Endothelial cell of umbilical vein (primary cell): ENCODE data around the gene PTPN2. TPM values are rescaled to one million over a fixed set of nuclear protein-coding genes. Genes with fewer than 3 reads are reported as not detected.

Source experiments
- BruUV-seq: library from RNA; stranded (reverse); fragments of 400-500 nt; replicated peaks from 2 replicates; lab custom pipeline; 2021; lab: Mats Ljungman, UMichigan
- CTCF ChIA-PET: fragments of 300-600, 350-600 bp; sonication (Branson Sonifier 250); formaldehyde crosslinking; loops from one replicate; lab custom pipeline; 2021; ENCODE audit warnings: antibody characterized with exemption, inconsistent platforms; lab: Charles Lee
- POLR2A ChIA-PET: fragments of 300-600, 350-600 bp; sonication (Branson Sonifier 250); formaldehyde crosslinking; loops from one replicate; lab custom pipeline; 2021; ENCODE audit warnings: antibody characterized with exemption, inconsistent platforms; lab: Charles Lee
- DNase-seq: peaks from one replicate; pipeline ENCODE4 v3.0.0-alpha.2; 2011; ENCODE audit warnings: low read depth, low spot score
- FAIRE-seq: peaks from 2 replicates; lab custom pipeline; 2011; peaks lifted over from hg19 to GRCh38; lab: Jason Lieb, UNC
- H2AFZ ChIP-seq: 2 replicates; pipeline ENCODE4 v1.6.0; 2012; ENCODE audit warnings: low read depth, low read length, control low read depth, inconsistent platforms
- H3K27ac ChIP-seq: 2 replicates; pipeline ENCODE4 v1.5.1; 2011; ENCODE audit warnings: low read depth, mild to moderate bottlenecking, control low read depth, low read length, moderate library complexity; ENCODE audit not compliant: insufficient read depth
- H3K27me3 ChIP-seq, 2 experiments: 2 replicates each; pipeline versions ENCODE4 v1.6.0 to v1.6.1; 2011; ENCODE audit warnings: low read length in 2 of 2, mixed read lengths in 1 of 2; ENCODE audit not compliant: control insufficient read depth in 2 of 2, insufficient read depth in 2 of 2
- H3K36me3 ChIP-seq, 2 experiments: 2 replicates in 1 of 2; 3 replicates in 1 of 2; pipeline ENCODE4 v1.5.1; 2011; ENCODE audit warnings: low read length in 2 of 2, mild to moderate bottlenecking in 1 of 2, moderate library complexity in 1 of 2; ENCODE audit not compliant: control insufficient read depth in 2 of 2, insufficient read depth in 2 of 2; ENCODE audit errors: extremely low read depth in 1 of 2
- H3K4me1 ChIP-seq: 3 replicates; pipeline ENCODE4 v1.5.1; 2011; ENCODE audit warnings: mild to moderate bottlenecking, low read length; ENCODE audit not compliant: control insufficient read depth, insufficient read depth; ENCODE audit errors: extremely low read depth
- H3K4me2 ChIP-seq: 2 replicates; pipeline ENCODE4 v1.6.1; 2011; ENCODE audit warnings: low read length, control low read depth, mixed read lengths; ENCODE audit not compliant: insufficient read depth
- H3K4me3 ChIP-seq, 3 experiments: fragments of 200-600 bp in 1 of 3; sonication (generic), shearing (Covaris generic) in 1 of 3; replicated peaks in 1 of 3; 2 replicates each; pipeline ENCODE4 v1.5.1; 2011 to 2016; ENCODE audit warnings: control low read depth in 3 of 3, low read length in 3 of 3, mild to moderate bottlenecking in 2 of 3, inconsistent platforms in 1 of 3, low read depth in 1 of 3, moderate library complexity in 1 of 3; ENCODE audit not compliant: insufficient read depth in 1 of 3
- H3K79me2 ChIP-seq: 2 replicates; pipeline ENCODE4 v1.6.0; 2012; ENCODE audit warnings: low read length, inconsistent platforms; ENCODE audit not compliant: control insufficient read depth, insufficient read depth
- H3K9ac ChIP-seq: replicated peaks from 2 replicates; pipeline ENCODE3; 2011; ENCODE audit warnings: low read length, control low read depth; ENCODE audit not compliant: insufficient read depth; ENCODE audit errors: extremely low read depth
- H3K9me1 ChIP-seq: replicated peaks from 3 replicates; pipeline ENCODE4 v1.6.0; 2011; ENCODE audit warnings: mild to moderate bottlenecking, low read length; ENCODE audit not compliant: control insufficient read depth, insufficient read depth; ENCODE audit errors: extremely low read depth
- H3K9me3 ChIP-seq: replicated peaks from 2 replicates; pipeline ENCODE4 v1.5.1; 2012; ENCODE audit warnings: low read length, inconsistent platforms; ENCODE audit not compliant: control insufficient read depth, insufficient read depth
- H4K20me1 ChIP-seq: replicated peaks from 2 replicates; pipeline ENCODE3; 2011; ENCODE audit warnings: mild to moderate bottlenecking, low read length; ENCODE audit not compliant: control insufficient read depth, insufficient read depth; ENCODE audit errors: extremely low read depth
- CTCF ChIP-seq, 2 donors: IDR thresholded peaks; 1 replicate in 1 of 2; 2 replicates in 1 of 2; pipeline ENCODE4 v1.5.1; 2011; ENCODE audit warnings: low read length in 2 of 2, mild to moderate bottlenecking in 2 of 2, moderate library complexity in 2 of 2, control low read depth in 1 of 2, inconsistent platforms in 1 of 2, low read depth in 1 of 2; ENCODE audit not compliant: insufficient read depth in 1 of 2; ENCODE audit errors: extremely low read depth in 1 of 2
- EZH2 ChIP-seq: IDR thresholded peaks from 2 replicates; pipeline ENCODE4 v1.6.1; 2012; ENCODE audit warnings: borderline replicate concordance, low read depth, mild to moderate bottlenecking, moderate library complexity, low read length, inconsistent platforms; ENCODE audit not compliant: severe bottlenecking
- FOS ChIP-seq: IDR thresholded peaks from 2 replicates; pipeline ENCODE4 v1.6.1; 2011; ENCODE audit warnings: mild to moderate bottlenecking, low read length, moderate library complexity, borderline replicate concordance; ENCODE audit not compliant: insufficient read depth
- GATA2 ChIP-seq: IDR thresholded peaks from 2 replicates; pipeline ENCODE4 v1.7.0; 2011; ENCODE audit warnings: low read depth, mild to moderate bottlenecking, moderate library complexity, mixed read lengths, low read length; ENCODE audit not compliant: insufficient read length, insufficient read depth
- JUN ChIP-seq: IDR thresholded peaks from 2 replicates; pipeline ENCODE4 v1.6.1; 2011; ENCODE audit warnings: borderline replicate concordance, low read depth; ENCODE audit not compliant: insufficient read length, insufficient read depth
- MAX ChIP-seq: IDR thresholded peaks from 2 replicates; pipeline ENCODE4 v1.6.1; 2011; ENCODE audit not compliant: insufficient read depth, insufficient read length
- MYC ChIP-seq: IDR thresholded peaks from one replicate; pipeline ENCODE4 v1.6.1; 2011; ENCODE audit warnings: mild to moderate bottlenecking, low read depth, low read length
- POLR2A ChIP-seq: IDR thresholded peaks from 2 replicates; pipeline ENCODE4 v1.6.1; 2012; ENCODE audit warnings: low read depth, mild to moderate bottlenecking, control low read depth, low read length
- POLR2AphosphoS5 ChIP-seq: IDR thresholded peaks from 2 replicates; pipeline ENCODE4 v1.6.1; 2012; ENCODE audit warnings: low read depth, mild to moderate bottlenecking, control low read depth, low read length, moderate library complexity; ENCODE audit not compliant: insufficient read depth
- dilution Hi-C: fragments of 300-500 bp; cut with MboI; formaldehyde crosslinking; loops from one replicate; pipeline ENCODE4 v1.15.0; 2019; ENCODE audit warnings: low sequenced_read_pairs; ENCODE audit not compliant: extremely low pct_ligation_motif_present
- intact Hi-C: fragments of 100-400 bp; cut with micrococcal nuclease; formaldehyde crosslinking; loops from one replicate; pipeline ENCODE4 v1.10.0; 2022
- polyA plus RNA-seq, 4 experiments: library from polyadenylated mRNA; depleted of rRNA in 3 of 4; stranded (reverse) in 3 of 4; unstranded in 1 of 4; fragments of >200 nt; gene quantifications; 2 replicates each; pipeline versions ENCODE4 v1.2.1 to v1.2.3, GENCODE V29; 2011 to 2012; ENCODE audit warnings: missing spikeins in 1 of 4
- total RNA-seq: library from RNA; stranded (reverse); gene quantifications from 2 replicates; pipeline ENCODE4 v1.2.3, GENCODE V29; 2021

PTPN2 gene
- total and polyA plus RNA-seq, 2 donors (not counting 3 experiments of a cell fraction or from before 2014, with no cell fraction given), result 8.2 to 20.9 TPM

DNA sequence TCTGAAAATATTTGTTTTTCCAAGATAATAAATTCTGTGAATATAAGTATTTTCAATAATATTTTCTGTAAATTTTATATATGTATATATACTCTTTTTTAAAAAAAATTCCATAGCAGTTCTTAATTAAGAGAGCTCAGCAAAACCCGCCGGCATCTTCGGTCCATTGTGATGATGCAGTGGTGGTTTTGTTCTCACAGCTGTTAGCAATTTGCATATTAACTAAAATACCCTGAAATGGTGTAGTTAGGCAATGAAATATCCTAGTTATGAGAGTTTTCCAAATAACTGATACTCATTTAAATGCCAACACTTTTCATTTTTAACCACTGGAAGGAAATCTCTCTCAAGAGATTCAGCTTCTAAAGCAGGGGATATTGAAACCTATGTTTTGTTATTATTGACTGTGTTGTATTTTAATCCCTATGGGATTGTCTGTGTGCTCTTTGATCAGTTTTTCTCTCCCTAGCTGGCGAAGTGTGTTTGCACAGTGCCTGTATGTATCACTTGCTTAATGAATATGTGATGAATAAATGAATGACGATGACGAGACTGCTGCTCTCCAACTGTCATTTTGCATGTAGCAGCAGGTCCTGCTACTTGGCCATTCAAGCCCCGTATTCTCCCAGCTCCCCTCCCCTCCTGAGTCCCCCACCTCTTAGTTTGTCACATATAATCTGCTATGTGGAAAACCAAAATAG, 138.8 kb downstream of the PTPN2 start:
- Histone ChIP-seq H3K27me3 (peaks cover 0 to 2% of the 10 kb centered on the region in 2 experiments), H3K4me3 (no peak overlapping the region), H3K36me3 (no peaks in the 10 kb centered on the region), H3K4me2 (no peak overlapping the region), H4K20me1 (no peaks in the 10 kb centered on the region), H3K9me3 (no peaks in the 10 kb centered on the region), H3K9ac (no peak overlapping the region), H3K9me1 (no peaks in the 10 kb centered on the region), H3K27ac (no peak overlapping the region), H3K79me2 (no peaks in the 10 kb centered on the region), H2AFZ (no peak overlapping the region), H3K4me1 (no peaks in the 10 kb centered on the region)
- ChIA-PET POLR2A (interaction anchor here (0.7 kb wide), 1 partner anchor 190 kb away, joined by 3 read pairs; no protein-coding TSS in a partner anchor), CTCF (interaction anchor here (0.6 to 4.1 kb wide), 9 partner anchors 18 to 414 kb away, joined by 3 to 101 read pairs (median 19); partner anchors contain the start of gene PTPN2)
- no peak for TF ChIP-seq FOS
- no peak for TF ChIP-seq MYC
- TF ChIP-seq EZH2, result no peak
- TF ChIP-seq POLR2AphosphoS5, result no peak
- no peak for TF ChIP-seq GATA2
- no peak for TF ChIP-seq CTCF (IDR thresholded peaks at IDR 0.05; ENCODE audit: extremely low read depth in 1 of 2, insufficient read depth in 1 of 2, low read depth in 1 of 2, low read length in 2 of 2)
- TF ChIP-seq MAX, result no peak
- no peak for TF ChIP-seq POLR2A
- TF ChIP-seq JUN, result no peak
- dilution Hi-C loops (no loop called here), intact Hi-C loops (no loop called here)
- no peak for FAIRE-seq
- no peak for DNase-seq
- no TSS peak for BruUV-seq
